Measurements from ENCODE around the gene AKAP8.

AKAP8 gene

GRCh38 chr19:15372470-15372869 lies 7.1 kb downstream of the AKAP8 start:
- Histone ChIP-seq H3K36me3 (ENCODE audit: low read depth) (peaks cover 70% of the 10 kb centered on the region), H3K4me3 (ENCODE audit: severe bottlenecking) (no peak overlapping the region), H3K9me3 (ENCODE audit: severe bottlenecking) (no peaks in the 10 kb centered on the region), H3K27ac (ENCODE audit: poor library complexity, severe bottlenecking) (no peak overlapping the region), H3K4me1 (ENCODE audit: insufficient read depth, poor library complexity, severe bottlenecking) (peaks cover 4% of the 10 kb centered on the region), H3K27me3 (ENCODE audit: insufficient read depth, poor library complexity, severe bottlenecking) (no peaks in the 10 kb centered on the region)
- TF ChIP-seq CTCF (IDR thresholded peaks at IDR 0.05; ENCODE audit: poor library complexity, severe bottlenecking), result no peak
- ATAC-seq (ENCODE audit: low read depth) (no peak), DNase-seq (ENCODE audit: low spot score) (no peak)

- Histone ChIP-seq H3K36me3 (ENCODE audit: low read depth) (peaks cover 76% of the 10 kb centered on the region), H3K4me3 (ENCODE audit: severe bottlenecking) (no peak overlapping the region), H3K27ac (ENCODE audit: poor library complexity, severe bottlenecking) (no peak overlapping the region), H3K9me3 (ENCODE audit: severe bottlenecking) (no peaks in the 10 kb centered on the region), H3K27me3 (ENCODE audit: insufficient read depth, poor library complexity, severe bottlenecking) (no peaks in the 10 kb centered on the region), H3K4me1 (ENCODE audit: insufficient read depth, poor library complexity, severe bottlenecking) (peaks cover 3% of the 10 kb centered on the region)
- TF ChIP-seq CTCF (IDR thresholded peaks at IDR 0.05; ENCODE audit: poor library complexity, severe bottlenecking), result no peak
- no peak for DNase-seq (ENCODE audit: low spot score)
- no peak for ATAC-seq (ENCODE audit: low read depth)
These were observed 7.7 kb downstream of the AKAP8 start for GRCh38 chr19:15371786-15372380.

DNA sequence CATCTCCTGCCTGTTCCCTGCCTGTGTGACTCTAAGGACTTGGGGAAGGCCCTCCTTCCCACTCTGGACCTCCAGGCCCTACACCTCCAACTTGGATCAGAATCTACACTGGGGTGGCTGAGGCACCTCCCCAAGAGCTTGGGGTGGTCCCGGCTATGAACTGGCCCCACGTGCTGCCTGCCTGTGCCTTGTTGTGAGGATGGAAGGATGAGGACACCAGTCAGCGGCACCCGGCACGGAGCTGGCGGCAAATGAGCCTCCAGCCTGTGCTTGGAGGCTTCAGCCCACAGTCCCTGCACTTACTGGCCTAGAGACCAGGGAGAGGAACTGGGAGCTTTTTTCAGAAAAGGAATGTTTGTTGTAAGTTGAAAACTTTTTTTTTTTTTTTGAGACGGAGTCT lies 8.5 kb downstream of the AKAP8 start:
- H3K4me1 ChIP-seq (ENCODE audit: insufficient read depth, poor library complexity, severe bottlenecking), result no peaks in the 10 kb centered on the region
- H3K9me3 ChIP-seq (ENCODE audit: severe bottlenecking), result no peaks in the 10 kb centered on the region
- H3K27ac ChIP-seq (ENCODE audit: poor library complexity, severe bottlenecking), result no peak overlapping the region
- H3K27me3 ChIP-seq (ENCODE audit: insufficient read depth, poor library complexity, severe bottlenecking), result no peaks in the 10 kb centered on the region
- H3K36me3 ChIP-seq (ENCODE audit: low read depth), result peaks cover 76% of the 10 kb centered on the region
- no peak for TF ChIP-seq CTCF (IDR thresholded peaks at IDR 0.05; ENCODE audit: poor library complexity, severe bottlenecking)
- ATAC-seq (ENCODE audit: low read depth), result no peak
- no peak overlapping the region for H3K4me3 ChIP-seq (ENCODE audit: severe bottlenecking)
- no peak for DNase-seq (ENCODE audit: low spot score)

DNA sequence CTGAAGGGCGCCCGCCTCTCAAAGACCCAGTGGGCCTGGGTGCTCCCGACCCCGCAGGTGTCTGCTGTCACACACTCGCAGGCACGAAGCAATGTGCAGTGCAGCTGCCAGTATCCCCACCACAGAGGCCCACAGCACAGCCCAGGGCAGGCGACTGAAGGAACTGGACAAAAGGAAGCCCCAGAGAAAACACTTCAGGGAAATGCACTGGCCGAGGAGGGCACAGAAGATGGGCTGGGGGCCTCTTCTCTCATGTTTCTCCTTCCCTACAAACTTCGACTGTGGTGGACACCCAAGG lies 10.0 kb downstream of the AKAP8 start:
- ATAC-seq (ENCODE audit: low read depth), result no peak
- Histone ChIP-seq H3K36me3 (ENCODE audit: low read depth) (peaks cover 85% of the 10 kb centered on the region), H3K9me3 (ENCODE audit: severe bottlenecking) (no peaks in the 10 kb centered on the region), H3K4me1 (ENCODE audit: insufficient read depth, poor library complexity, severe bottlenecking) (no peaks in the 10 kb centered on the region), H3K4me3 (ENCODE audit: severe bottlenecking) (no peak overlapping the region), H3K27ac (ENCODE audit: poor library complexity, severe bottlenecking) (no peak overlapping the region), H3K27me3 (ENCODE audit: insufficient read depth, poor library complexity, severe bottlenecking) (no peaks in the 10 kb centered on the region)
- DNase-seq (ENCODE audit: low spot score), result no peak
- no peak for TF ChIP-seq CTCF (IDR thresholded peaks at IDR 0.05; ENCODE audit: poor library complexity, severe bottlenecking)

GRCh38 chr19:15368798-15369593 lies 10.6 kb downstream of the AKAP8 start:
- H3K36me3 ChIP-seq (ENCODE audit: low read depth), result peaks cover 86% of the 10 kb centered on the region
- no peaks in the 10 kb centered on the region for H3K27me3 ChIP-seq (ENCODE audit: insufficient read depth, poor library complexity, severe bottlenecking)
- TF ChIP-seq CTCF (IDR thresholded peaks at IDR 0.05; ENCODE audit: poor library complexity, severe bottlenecking), result no peak
- H3K4me1 ChIP-seq (ENCODE audit: insufficient read depth, poor library complexity, severe bottlenecking), result no peaks in the 10 kb centered on the region
- ATAC-seq (ENCODE audit: low read depth), result no peak
- DNase-seq (ENCODE audit: low spot score), result no peak
- no peak overlapping the region for H3K4me3 ChIP-seq (ENCODE audit: severe bottlenecking)
- H3K9me3 ChIP-seq (ENCODE audit: severe bottlenecking), result no peaks in the 10 kb centered on the region
- no peak overlapping the region for H3K27ac ChIP-seq (ENCODE audit: poor library complexity, severe bottlenecking)

Measured in RWPE2 (cell line).